AML-193 (cell line): ENCODE data around the gene MUC20.

ENCODE experiments used
- DNase-seq, 2 experiments: peaks; one replicate each; lab custom pipeline; 2025; lab: John Stamatoyannopoulos, UW

The MUC20 gene

GRCh38 chr3:195755391-195755790, 34.6 kb downstream of the MUC20 start:
- no peak for DNase-seq

GRCh38 chr3:195755791-195756676, 35.3 kb downstream of the MUC20 start:
- no peak for DNase-seq

GRCh38 chr3:195757438-195757770, 36.6 kb downstream of the MUC20 start:
- no peak for DNase-seq

GRCh38 chr3:195757827-195758226, 37.0 kb downstream of the MUC20 start:
- DNase-seq = no peak

- DNase-seq = no peak
Observed at GRCh38 chr3:195758721-195759353, 38.1 kb downstream of the MUC20 start.

- no peak for DNase-seq
Observed at GRCh38 chr3:195760345-195761122, 39.8 kb downstream of the MUC20 start.

GRCh38 chr3:195761123-195761566, 40.4 kb downstream of the MUC20 start:
- no peak for DNase-seq

GRCh38 chr3:195761567-195762248, 40.9 kb downstream of the MUC20 start:
- DNase-seq = no peak

- no peak for DNase-seq
Observed at GRCh38 chr3:195762249-195762585, 41.4 kb downstream of the MUC20 start.

GRCh38 chr3:195762611-195763010, 41.8 kb downstream of the MUC20 start:
- DNase-seq = no peak

- DNase-seq = no peak
Observed at GRCh38 chr3:195763076-195763830, 42.5 kb downstream of the MUC20 start.

- no peak for DNase-seq
Observed at GRCh38 chr3:195763843-195764825, 43.4 kb downstream of the MUC20 start.

- DNase-seq = no peak
Observed at GRCh38 chr3:195764961-195765706, 44.4 kb downstream of the MUC20 start.

GRCh38 chr3:195766671-195767070, 45.9 kb downstream of the MUC20 start:
- no peak for DNase-seq

GRCh38 chr3:195767792-195768191, 47.0 kb downstream of the MUC20 start:
- no peak for DNase-seq

- DNase-seq = no peak
Observed at GRCh38 chr3:195768414-195768813, 47.6 kb downstream of the MUC20 start.

GRCh38 chr3:195768831-195769303, 48.1 kb downstream of the MUC20 start:
- DNase-seq = no peak

GRCh38 chr3:195769551-195769950, 48.8 kb downstream of the MUC20 start:
- DNase-seq = no peak

GRCh38 chr3:195770081-195770840, 49.5 kb downstream of the MUC20 start:
- DNase-seq = no peak
